ENCODE measurements around the gene DLX1.

DNA sequence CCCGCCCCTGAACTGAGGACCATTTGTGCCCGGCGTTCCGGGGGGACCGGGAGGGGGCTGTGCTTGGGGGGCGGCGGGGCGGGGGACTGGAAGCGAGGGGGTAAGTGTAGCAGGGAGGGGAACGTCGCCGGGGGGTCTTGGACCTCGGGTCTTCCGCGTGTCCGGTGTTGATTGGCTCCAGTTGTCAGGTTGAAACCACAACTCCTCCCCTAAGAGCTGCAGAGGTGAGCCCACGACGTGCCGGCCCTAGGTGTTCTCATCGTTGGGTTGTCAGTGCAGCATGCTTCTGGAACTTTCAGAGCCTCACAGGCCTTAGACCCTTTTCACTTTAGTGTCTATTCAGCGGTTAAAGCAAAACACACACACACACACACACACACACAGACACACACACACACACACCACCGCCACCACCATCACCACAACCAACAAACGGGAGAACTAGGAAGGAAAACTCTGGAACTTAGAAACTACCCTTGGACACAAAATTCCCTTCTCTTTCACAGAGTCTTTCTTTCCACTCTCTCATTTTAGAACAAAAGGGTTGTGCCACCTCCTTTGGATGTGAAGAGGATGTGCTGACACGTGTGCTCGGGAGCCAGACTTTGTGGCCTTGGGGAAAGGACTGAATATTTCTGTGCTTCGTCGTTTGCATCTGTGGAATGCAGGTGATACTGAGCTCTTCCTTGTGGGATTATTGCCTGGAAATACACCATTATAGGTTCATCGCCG is 24.1 kb downstream of the DLX1 start:
- TF ChIP-seq EP300 (IDR thresholded peaks at IDR 0.05) (no peak), POLR2A (IDR thresholded peaks at IDR 0.05; ENCODE audit: low read depth) (no peak)
- TF ChIP-seq, protein P1, sequence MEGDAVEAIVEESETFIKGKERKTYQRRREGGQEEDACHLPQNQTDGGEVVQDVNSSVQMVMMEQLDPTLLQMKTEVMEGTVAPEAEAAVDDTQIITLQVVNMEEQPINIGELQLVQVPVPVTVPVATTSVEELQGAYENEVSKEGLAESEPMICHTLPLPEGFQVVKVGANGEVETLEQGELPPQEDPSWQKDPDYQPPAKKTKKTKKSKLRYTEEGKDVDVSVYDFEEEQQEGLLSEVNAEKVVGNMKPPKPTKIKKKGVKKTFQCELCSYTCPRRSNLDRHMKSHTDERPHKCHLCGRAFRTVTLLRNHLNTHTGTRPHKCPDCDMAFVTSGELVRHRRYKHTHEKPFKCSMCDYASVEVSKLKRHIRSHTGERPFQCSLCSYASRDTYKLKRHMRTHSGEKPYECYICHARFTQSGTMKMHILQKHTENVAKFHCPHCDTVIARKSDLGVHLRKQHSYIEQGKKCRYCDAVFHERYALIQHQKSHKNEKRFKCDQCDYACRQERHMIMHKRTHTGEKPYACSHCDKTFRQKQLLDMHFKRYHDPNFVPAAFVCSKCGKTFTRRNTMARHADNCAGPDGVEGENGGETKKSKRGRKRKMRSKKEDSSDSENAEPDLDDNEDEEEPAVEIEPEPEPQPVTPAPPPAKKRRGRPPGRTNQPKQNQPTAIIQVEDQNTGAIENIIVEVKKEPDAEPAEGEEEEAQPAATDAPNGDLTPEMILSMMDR (IDR thresholded peaks at IDR 0.05), result no peak

Measured in esophagus muscularis mucosa (tissue), 4 donors.